Hematopoietic multipotent progenitor cell treated with erythropoietin and hydrocortisone succinate and interleukin-3 and kit ligand, for 4 days (in vitro differentiated cells): ENCODE data around the gene HSPH1.
"Not testable (repeated sequence)": the region's sequence is repeated elsewhere in the genome, so short reads cannot be mapped to it uniquely, and the experiment has no call there.

ENCODE experiments used
- DNase-seq: peaks from one replicate; pipeline ENCODE4 v3.0.0-alpha.2; 2015

HSPH1 gene

GRCh38 chr13:31122544-31123260 is 39.0 kb downstream of the HSPH1 start:
- no peak for DNase-seq

GRCh38 chr13:31122143-31122542 is 39.6 kb downstream of the HSPH1 start:
- no peak for DNase-seq

GRCh38 chr13:31121379-31122140 is 40.1 kb downstream of the HSPH1 start:
- no peak for DNase-seq

GRCh38 chr13:31119966-31120700 is 41.6 kb downstream of the HSPH1 start:
- DNase-seq, result no peak

GRCh38 chr13:31119526-31119925 is 42.2 kb downstream of the HSPH1 start:
- no peak for DNase-seq

GRCh38 chr13:31116224-31116623 is 45.5 kb downstream of the HSPH1 start:
- DNase-seq, result no peak

GRCh38 chr13:31115616-31116015 is 46.1 kb downstream of the HSPH1 start:
- no peak for DNase-seq

- no peak for DNase-seq
Observed at GRCh38 chr13:31114641-31115040, 47.1 kb downstream of the HSPH1 start.

- no peak for DNase-seq
Observed at GRCh38 chr13:31111136-31111535, 50.6 kb downstream of the HSPH1 start.

- no peak for DNase-seq
Observed at GRCh38 chr13:31110617-31111016, 51.1 kb downstream of the HSPH1 start.

GRCh38 chr13:31110169-31110568 is 51.5 kb downstream of the HSPH1 start:
- DNase-seq, result no peak

- no peak for DNase-seq
Observed at GRCh38 chr13:31107109-31107508, 54.6 kb downstream of the HSPH1 start.

- no peak for DNase-seq
Observed at GRCh38 chr13:31105856-31106255, 55.8 kb downstream of the HSPH1 start.

- no peak for DNase-seq
Observed at GRCh38 chr13:31105020-31105795, 56.5 kb downstream of the HSPH1 start.

GRCh38 chr13:31102905-31103304 is 58.8 kb downstream of the HSPH1 start:
- DNase-seq, result no peak

GRCh38 chr13:31101472-31102170 is 60.1 kb downstream of the HSPH1 start:
- DNase-seq, result no peak

- DNase-seq, result no peak
Observed at GRCh38 chr13:31100721-31101120, 61.0 kb downstream of the HSPH1 start.

GRCh38 chr13:31097911-31098434 is 63.7 kb downstream of the HSPH1 start:
- not testable (repeated sequence) for DNase-seq

GRCh38 chr13:31096654-31097302 is 64.9 kb downstream of the HSPH1 start:
- no peak for DNase-seq

GRCh38 chr13:31094331-31095015 is 67.2 kb downstream of the HSPH1 start:
- no peak for DNase-seq
